LNCAP (cell line): Measurements from ENCODE around the gene HSD17B3.

Experiments
- TF ChIP-seq, protein P1 (sequence below): fragments of 450-650 bp; IDR thresholded peaks from 2 replicates; pipeline ENCODE4 v1.5.1; 2017; ENCODE audit warnings: mild to moderate bottlenecking

Gene HSD17B3

GRCh38 chr9:96209407-96210271 is 92.3 kb downstream of the HSD17B3 start:
- TF ChIP-seq, protein P1, sequence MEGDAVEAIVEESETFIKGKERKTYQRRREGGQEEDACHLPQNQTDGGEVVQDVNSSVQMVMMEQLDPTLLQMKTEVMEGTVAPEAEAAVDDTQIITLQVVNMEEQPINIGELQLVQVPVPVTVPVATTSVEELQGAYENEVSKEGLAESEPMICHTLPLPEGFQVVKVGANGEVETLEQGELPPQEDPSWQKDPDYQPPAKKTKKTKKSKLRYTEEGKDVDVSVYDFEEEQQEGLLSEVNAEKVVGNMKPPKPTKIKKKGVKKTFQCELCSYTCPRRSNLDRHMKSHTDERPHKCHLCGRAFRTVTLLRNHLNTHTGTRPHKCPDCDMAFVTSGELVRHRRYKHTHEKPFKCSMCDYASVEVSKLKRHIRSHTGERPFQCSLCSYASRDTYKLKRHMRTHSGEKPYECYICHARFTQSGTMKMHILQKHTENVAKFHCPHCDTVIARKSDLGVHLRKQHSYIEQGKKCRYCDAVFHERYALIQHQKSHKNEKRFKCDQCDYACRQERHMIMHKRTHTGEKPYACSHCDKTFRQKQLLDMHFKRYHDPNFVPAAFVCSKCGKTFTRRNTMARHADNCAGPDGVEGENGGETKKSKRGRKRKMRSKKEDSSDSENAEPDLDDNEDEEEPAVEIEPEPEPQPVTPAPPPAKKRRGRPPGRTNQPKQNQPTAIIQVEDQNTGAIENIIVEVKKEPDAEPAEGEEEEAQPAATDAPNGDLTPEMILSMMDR, result no peak

DNA sequence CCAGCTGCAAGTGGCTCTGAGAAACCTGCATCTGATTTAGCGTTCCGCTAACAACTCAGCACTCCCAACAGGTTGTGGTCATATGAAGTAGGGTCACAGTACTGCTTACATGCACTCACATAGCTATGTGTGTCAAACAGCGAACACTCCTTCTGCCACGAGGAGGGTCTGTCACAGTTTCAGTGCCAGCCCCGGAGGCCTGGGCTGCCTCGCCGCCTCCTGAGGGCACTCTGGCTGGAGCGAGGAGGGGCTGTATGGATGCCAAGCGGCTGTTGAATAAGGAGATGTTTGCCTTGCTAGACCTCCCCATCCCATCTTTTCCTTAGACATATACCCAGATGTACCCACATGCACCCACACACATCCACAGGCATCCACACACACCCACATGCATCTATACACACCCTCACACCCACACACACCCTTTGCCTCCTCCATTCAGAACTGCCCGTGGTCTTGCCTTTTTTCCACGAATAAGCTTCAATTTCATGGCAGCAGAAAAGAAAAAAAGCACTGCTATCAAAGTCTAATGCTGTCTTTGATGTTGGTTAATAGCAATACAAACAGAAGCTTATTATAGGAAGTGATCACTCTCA is 95.7 kb downstream of the HSD17B3 start:
- TF ChIP-seq, protein P1, result no peak

DNA sequence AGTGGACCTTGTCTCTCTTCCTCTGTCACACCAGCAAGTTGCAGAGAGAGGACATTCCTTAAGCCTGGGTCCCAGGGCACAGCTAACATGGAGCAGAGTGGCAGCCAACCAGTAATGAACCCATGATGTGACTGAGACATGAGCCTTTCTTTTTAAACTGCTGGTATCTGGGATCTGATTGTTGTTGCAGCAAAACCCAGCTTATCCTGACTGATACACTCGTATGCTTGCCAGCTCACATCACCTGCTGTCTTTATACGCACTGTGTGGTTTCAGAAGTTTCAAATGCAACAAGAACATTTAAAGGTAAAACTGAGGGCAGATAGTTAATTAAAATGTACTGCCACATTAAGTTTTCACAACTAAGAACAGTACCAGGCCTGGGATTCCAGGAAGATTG is 97.1 kb downstream of the HSD17B3 start:
- TF ChIP-seq, protein P1, result no peak

DNA sequence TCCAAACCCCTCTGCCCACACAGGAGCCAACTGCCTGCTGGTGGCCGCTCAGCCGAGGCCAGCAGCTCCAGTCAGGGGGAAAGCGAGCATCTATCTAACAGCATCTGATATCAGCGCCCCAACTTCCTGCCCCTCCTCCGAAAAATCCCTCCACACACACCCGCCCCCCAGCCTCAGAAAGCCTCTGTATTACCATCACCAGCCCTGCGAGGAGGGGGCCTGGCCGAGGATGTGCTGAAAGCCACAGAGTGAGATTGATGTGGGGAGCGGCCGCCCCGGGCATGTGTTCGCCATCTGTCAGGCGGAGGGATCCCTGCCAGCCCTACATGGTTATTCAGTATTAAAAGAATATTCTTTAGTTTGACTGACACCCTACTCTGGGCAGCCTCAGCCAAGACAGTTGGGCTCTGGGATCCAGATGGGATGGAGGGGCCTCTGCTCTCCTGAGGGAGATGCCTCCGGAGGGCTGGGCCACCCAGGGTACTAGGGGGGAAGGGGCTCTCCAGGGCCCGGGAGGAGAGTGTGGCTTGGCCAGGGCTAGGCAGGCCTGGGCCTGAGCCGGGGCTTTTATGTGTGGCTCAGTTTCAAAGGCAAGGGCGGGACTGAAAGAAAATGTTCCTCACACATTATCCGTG is 98.0 kb downstream of the HSD17B3 start:
- TF ChIP-seq, protein P1, result no peak

- TF ChIP-seq, protein P1, result no peak
These were observed 98.8 kb downstream of the HSD17B3 start for GRCh38 chr9:96202971-96203780.

DNA sequence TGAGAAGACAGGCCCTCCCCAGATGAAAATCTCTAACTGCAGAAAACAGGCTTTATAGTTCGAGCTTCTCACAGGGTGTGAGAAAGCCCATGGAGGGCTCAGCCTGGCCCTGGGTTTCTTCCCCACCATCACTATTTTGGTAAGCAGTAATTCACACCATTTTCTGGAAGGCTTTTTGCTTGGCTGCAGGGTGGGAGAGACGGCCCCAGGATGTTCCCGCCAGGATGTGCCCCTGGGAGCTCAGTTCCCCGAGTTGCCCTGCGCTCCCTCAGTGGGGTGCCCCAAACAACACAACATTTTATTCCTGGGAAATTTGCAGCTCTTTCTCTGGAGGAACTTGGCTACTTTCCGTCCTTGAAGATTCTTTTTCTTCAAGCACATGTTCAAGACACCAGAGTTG is 100.8 kb downstream of the HSD17B3 start:
- TF ChIP-seq, protein P1, result no peak

DNA sequence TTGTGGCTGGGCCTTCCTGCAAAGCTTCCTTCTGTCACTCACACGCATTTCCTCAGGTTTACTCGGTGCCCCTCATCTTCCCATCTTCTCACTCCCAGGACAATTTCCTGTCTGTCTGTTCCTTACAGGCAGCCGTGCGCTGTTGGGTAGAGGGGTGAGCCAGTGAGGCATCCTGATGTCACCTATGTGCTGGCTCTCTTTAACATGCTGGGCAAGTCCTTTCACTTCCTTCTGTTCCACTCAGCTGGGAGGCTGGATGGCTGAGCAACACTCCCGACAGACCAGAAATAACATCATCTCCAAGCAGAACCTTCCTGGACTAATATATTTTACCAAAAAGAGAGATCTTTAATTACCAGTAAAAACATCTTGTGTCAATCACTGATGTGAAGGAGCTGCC is 103.0 kb downstream of the HSD17B3 start:
- TF ChIP-seq, protein P1, result no peak
